Measurements from ENCODE around the gene RYR2. TPM values are rescaled to one million over a fixed set of nuclear protein-coding genes. Genes with fewer than 3 reads are reported as not detected.

The RYR2 gene
- total RNA-seq, 6 experiments from 2014 or later, result 0.05 to 0.17 TPM; not detected in 4

- no peak for DNase-seq
- H3K27ac Mint-ChIP-seq, result no peak overlapping the region
- H3K9me3 Mint-ChIP-seq, result peaks cover 10% of the 10 kb centered on the region
- H3K4me3 Mint-ChIP-seq, result no peak overlapping the region
- H3K36me3 Mint-ChIP-seq (ENCODE audit: low read depth), result peaks cover 3% of the 10 kb centered on the region; the same call in 1 of the 2 replicates
- TF ChIP-seq CTCF (IDR thresholded peaks at IDR 0.05), result no peak
- H3K4me1 Mint-ChIP-seq (ENCODE audit: low read depth), result no peaks in the 10 kb centered on the region
- H3K27me3 Mint-ChIP-seq (ENCODE audit: insufficient read depth), result no peaks in the 10 kb centered on the region; the same call in 1 of the 2 replicates
Observed at GRCh38 chr1:237760951-237761350, 719.0 kb downstream of the RYR2 start.

GRCh38 chr1:237763137-237763536 is 721.2 kb downstream of the RYR2 start:
- TF ChIP-seq CTCF (IDR thresholded peaks at IDR 0.05), result no peak
- H3K27ac Mint-ChIP-seq, result no peak overlapping the region
- DNase-seq, result no peak
- H3K27me3 Mint-ChIP-seq (ENCODE audit: insufficient read depth), result no peaks in the 10 kb centered on the region; the same call in 1 of the 2 replicates
- no peaks in the 10 kb centered on the region for H3K4me1 Mint-ChIP-seq (ENCODE audit: low read depth)
- H3K36me3 Mint-ChIP-seq (ENCODE audit: low read depth), result peaks cover 5% of the 10 kb centered on the region; the same call in 1 of the 2 replicates
- no peak overlapping the region for H3K4me3 Mint-ChIP-seq
- peaks cover 15% of the 10 kb centered on the region for H3K9me3 Mint-ChIP-seq

- no peak for DNase-seq
- H3K27ac Mint-ChIP-seq, result no peak overlapping the region
- no peaks in the 10 kb centered on the region; the same call in 1 of the 2 replicates for H3K27me3 Mint-ChIP-seq (ENCODE audit: insufficient read depth)
- no peaks in the 10 kb centered on the region for H3K4me1 Mint-ChIP-seq (ENCODE audit: low read depth)
- peaks cover 5% of the 10 kb centered on the region; the same call in 1 of the 2 replicates for H3K36me3 Mint-ChIP-seq (ENCODE audit: low read depth)
- H3K9me3 Mint-ChIP-seq, result peaks cover 15% of the 10 kb centered on the region
- TF ChIP-seq CTCF (IDR thresholded peaks at IDR 0.05), result no peak
- no peak overlapping the region for H3K4me3 Mint-ChIP-seq
Observed at GRCh38 chr1:237763751-237764150, 721.8 kb downstream of the RYR2 start.

GRCh38 chr1:237769916-237770315 is 727.9 kb downstream of the RYR2 start:
- Mint-ChIP-seq H3K4me1 (ENCODE audit: low read depth) (no peaks in the 10 kb centered on the region), H3K36me3 (ENCODE audit: low read depth) (peaks cover 5% of the 10 kb centered on the region; the same call in 1 of the 2 replicates), H3K27me3 (ENCODE audit: insufficient read depth) (peaks cover 3% of the 10 kb centered on the region; the same call in 1 of the 2 replicates), H3K27ac (no peak overlapping the region), H3K9me3 (peaks cover 9% of the 10 kb centered on the region), H3K4me3 (peak overlapping the region; percentile 8; the same call in 1 of the 2 replicates)
- TF ChIP-seq CTCF (IDR thresholded peaks at IDR 0.05), result no peak
- no peak for DNase-seq

GRCh38 chr1:237772009-237772408 is 730.0 kb downstream of the RYR2 start:
- H3K4me3 Mint-ChIP-seq, result no peak overlapping the region
- DNase-seq, result no peak
- no peak for TF ChIP-seq CTCF (IDR thresholded peaks at IDR 0.05)

More at GRCh38 chr1:237772009-237772408, 730.0 kb downstream of the RYR2 start:
- peaks cover 2% of the 10 kb centered on the region for H3K9me3 Mint-ChIP-seq
- no peaks in the 10 kb centered on the region for H3K4me1 Mint-ChIP-seq (ENCODE audit: low read depth)
- H3K27ac Mint-ChIP-seq, result no peak overlapping the region
- H3K27me3 Mint-ChIP-seq (ENCODE audit: insufficient read depth), result peaks cover 8% of the 10 kb centered on the region
- H3K36me3 Mint-ChIP-seq (ENCODE audit: low read depth), result no peaks in the 10 kb centered on the region
